Neural progenitor cell (in vitro differentiated cells): ENCODE data around the gene ROR2. TPM values are rescaled to one million over a fixed set of nuclear protein-coding genes. Genes with fewer than 3 reads are reported as not detected.

ENCODE experiments used
- DNase-seq: peaks from one replicate; pipeline ENCODE4 v3.0.0-alpha.2; 2016; ENCODE audit warnings: low spot score
- H2AFZ ChIP-seq: fragments of 200-600 bp; sonication (generic); replicated peaks from 2 replicates; pipeline ENCODE4 v1.6.1; 2016; ENCODE audit warnings: antibody characterized with exemption
- H3F3A ChIP-seq: fragments of 200-600 bp; sonication (generic); 2 replicates; pipeline ENCODE4 v1.6.1; 2016; ENCODE audit warnings: antibody characterized with exemption, low read depth
- H3K27ac ChIP-seq: fragments of 200-600 bp; sonication (generic); 2 replicates; pipeline ENCODE4 v1.5.1; 2016; ENCODE audit warnings: mild to moderate bottlenecking
- H3K27me3 ChIP-seq: fragments of 200-600 bp; sonication (generic); 2 replicates; pipeline ENCODE4 v1.6.1; 2016; ENCODE audit warnings: mild to moderate bottlenecking, moderate library complexity
- H3K36me3 ChIP-seq: fragments of 200-600 bp; sonication (generic); 2 replicates; pipeline ENCODE4 v1.5.1; 2016
- H3K4me1 ChIP-seq: fragments of 200-600 bp; sonication (generic); 2 replicates; pipeline ENCODE4 v1.6.1; 2016; ENCODE audit warnings: mixed run types
- H3K4me2 ChIP-seq: fragments of 200-600 bp; sonication (generic); 2 replicates; pipeline ENCODE4 v1.6.1; 2016
- H3K4me3 ChIP-seq: fragments of 200-600 bp; sonication (generic); 2 replicates; pipeline ENCODE4 v1.5.1; 2016
- H3K79me2 ChIP-seq: fragments of 200-600 bp; sonication (generic); 2 replicates; pipeline ENCODE4 v1.6.1; 2016; ENCODE audit warnings: low read depth
- H3K9ac ChIP-seq: fragments of 200-600 bp; sonication (generic); 2 replicates; pipeline ENCODE4 v1.6.1; 2016
- H3K9me3 ChIP-seq: fragments of 200-600 bp; sonication (generic); 2 replicates; pipeline ENCODE4 v1.5.1; 2016; ENCODE audit warnings: low read depth
- H4K20me1 ChIP-seq: fragments of 200-600 bp; sonication (generic); 2 replicates; pipeline ENCODE4 v1.6.1; 2016; ENCODE audit warnings: low read depth
- H3K27ac Mint-ChIP-seq: 3 replicates; pipeline ENCODE4 v1.8.0; 2021; ENCODE audit warnings: mixed read lengths
- H3K27me3 Mint-ChIP-seq: 2 replicates; pipeline ENCODE4 v1.8.0; 2022; ENCODE audit warnings: low read depth, mild to moderate bottlenecking, inconsistent platforms, moderate library complexity, mixed read lengths; ENCODE audit not compliant: insufficient read depth
- H3K36me3 Mint-ChIP-seq: 3 replicates; pipeline ENCODE4 v1.8.0; 2021; ENCODE audit warnings: mixed read lengths
- H3K4me1 Mint-ChIP-seq: 3 replicates; pipeline ENCODE4 v1.8.0; 2021; ENCODE audit warnings: mixed read lengths
- H3K4me3 Mint-ChIP-seq: 3 replicates; pipeline ENCODE4 v1.8.0; 2021; ENCODE audit warnings: mild to moderate bottlenecking, moderate library complexity, mixed read lengths
- H3K9me3 Mint-ChIP-seq: 3 replicates; pipeline ENCODE4 v1.8.0; 2020; ENCODE audit warnings: mixed read lengths
- EZH2 ChIP-seq: fragments of 200-600 bp; sonication (generic); IDR thresholded peaks from 2 replicates; pipeline ENCODE4 v1.6.1; 2017; ENCODE audit warnings: antibody characterized with exemption, mild to moderate bottlenecking, moderate library complexity
- EZH2phosphoT487 ChIP-seq: fragments of 200-600 bp; sonication (generic); IDR thresholded peaks from 2 replicates; pipeline ENCODE4 v1.6.1; 2017; ENCODE audit warnings: antibody characterized with exemption
- total RNA-seq: library from RNA; depleted of rRNA; stranded (reverse); fragments of >200 nt; gene quantifications from 2 replicates; pipeline ENCODE4 v1.2.3, GENCODE V29; 2015; ENCODE audit warnings: low replicate concordance
- TF ChIP-seq, protein P1 (sequence below): fragments of 200-600 bp; sonication (generic); IDR thresholded peaks from 2 replicates; pipeline ENCODE4 v1.5.1; 2017; ENCODE audit warnings: antibody characterized with exemption, mild to moderate bottlenecking

The ROR2 gene
- total RNA-seq, 1 donor from 2014 or later, result 20.1 TPM

DNA sequence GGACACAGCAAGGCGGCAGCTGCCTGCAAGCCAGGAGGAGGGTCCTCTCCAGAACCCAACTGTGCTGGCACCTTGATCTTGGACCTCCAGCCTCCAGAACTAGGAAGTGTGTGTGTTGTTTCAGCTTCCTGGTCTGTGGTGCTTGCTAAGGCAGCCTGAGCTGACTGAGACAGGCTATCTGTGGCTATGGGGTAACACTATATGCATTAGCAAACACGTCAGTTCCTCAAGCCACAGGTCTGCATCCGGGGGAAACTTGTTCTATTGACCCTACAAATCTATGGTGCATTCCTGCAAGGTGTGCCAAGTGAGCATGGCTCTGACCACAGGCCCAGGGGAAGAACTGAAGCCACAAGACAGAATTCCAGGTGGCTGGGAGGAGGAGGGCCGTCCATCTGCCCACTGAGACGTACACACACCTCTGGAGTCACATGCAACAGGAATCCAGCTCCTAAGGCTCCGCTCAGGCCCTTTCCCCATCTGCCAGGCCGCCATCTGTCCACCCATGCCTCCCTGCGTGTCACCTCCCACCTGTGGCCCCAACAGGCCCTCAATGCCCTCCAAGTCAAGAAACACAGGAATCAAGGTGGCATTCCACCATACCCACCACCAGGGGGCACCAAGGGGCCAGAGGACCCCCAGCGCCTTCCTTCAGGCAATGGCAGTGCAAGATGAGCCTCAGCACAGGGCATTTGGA, 174.9 kb downstream of the ROR2 start:
- Histone ChIP-seq H3K4me3 (no peak overlapping the region), H3K4me1 (peaks cover 6% of the 10 kb centered on the region), H3K9me3 (no peaks in the 10 kb centered on the region), H4K20me1 (peaks cover 17% of the 10 kb centered on the region), H3K36me3 (no peaks in the 10 kb centered on the region), H3K27ac (no peak overlapping the region), H2AFZ (no peak overlapping the region), H3K27me3 (no peaks in the 10 kb centered on the region), H3K4me2 (no peak overlapping the region), H3K9ac (no peak overlapping the region), H3F3A (no peaks in the 10 kb centered on the region), H3K79me2 (peaks cover 3% of the 10 kb centered on the region)
- Mint-ChIP-seq H3K27me3 (no peaks in the 10 kb centered on the region), H3K36me3 (peaks cover 10% of the 10 kb centered on the region), H3K4me3 (peak overlapping the region; percentile 52), H3K9me3 (no peaks in the 10 kb centered on the region), H3K4me1 (peaks cover 33% of the 10 kb centered on the region), H3K27ac (no peak overlapping the region)
- peak; percentile 84 for DNase-seq
- TF ChIP-seq EZH2phosphoT487 (no peak), EZH2 (no peak)
- TF ChIP-seq, protein P1, sequence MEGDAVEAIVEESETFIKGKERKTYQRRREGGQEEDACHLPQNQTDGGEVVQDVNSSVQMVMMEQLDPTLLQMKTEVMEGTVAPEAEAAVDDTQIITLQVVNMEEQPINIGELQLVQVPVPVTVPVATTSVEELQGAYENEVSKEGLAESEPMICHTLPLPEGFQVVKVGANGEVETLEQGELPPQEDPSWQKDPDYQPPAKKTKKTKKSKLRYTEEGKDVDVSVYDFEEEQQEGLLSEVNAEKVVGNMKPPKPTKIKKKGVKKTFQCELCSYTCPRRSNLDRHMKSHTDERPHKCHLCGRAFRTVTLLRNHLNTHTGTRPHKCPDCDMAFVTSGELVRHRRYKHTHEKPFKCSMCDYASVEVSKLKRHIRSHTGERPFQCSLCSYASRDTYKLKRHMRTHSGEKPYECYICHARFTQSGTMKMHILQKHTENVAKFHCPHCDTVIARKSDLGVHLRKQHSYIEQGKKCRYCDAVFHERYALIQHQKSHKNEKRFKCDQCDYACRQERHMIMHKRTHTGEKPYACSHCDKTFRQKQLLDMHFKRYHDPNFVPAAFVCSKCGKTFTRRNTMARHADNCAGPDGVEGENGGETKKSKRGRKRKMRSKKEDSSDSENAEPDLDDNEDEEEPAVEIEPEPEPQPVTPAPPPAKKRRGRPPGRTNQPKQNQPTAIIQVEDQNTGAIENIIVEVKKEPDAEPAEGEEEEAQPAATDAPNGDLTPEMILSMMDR, result peak; percentile 95

DNA sequence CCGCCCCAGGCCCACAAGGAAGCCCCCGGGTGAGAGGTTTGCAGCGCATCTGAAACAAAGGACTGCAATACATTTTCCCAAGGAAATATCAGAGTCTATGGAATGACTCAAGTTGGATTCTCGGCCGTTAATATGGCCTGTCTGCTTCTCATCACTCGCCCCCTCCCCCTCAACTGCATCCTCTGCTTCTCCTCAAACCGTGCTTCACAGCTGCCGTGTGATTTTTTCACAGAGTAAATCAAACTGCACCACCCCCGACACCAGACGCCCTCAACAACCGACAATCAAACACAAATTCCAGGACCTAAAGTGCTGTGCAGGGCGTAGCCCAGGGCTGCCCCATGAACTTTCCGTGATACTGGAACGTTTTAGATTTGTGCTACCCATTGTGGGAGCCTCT, 176.9 kb downstream of the ROR2 start:
- no peaks in the 10 kb centered on the region for H3K27me3 ChIP-seq
- no peak for TF ChIP-seq EZH2phosphoT487
- TF ChIP-seq EZH2, result no peak
- TF ChIP-seq, protein P1, result no peak
- Mint-ChIP-seq H3K4me1 (peaks cover 36% of the 10 kb centered on the region), H3K9me3 (peaks cover 2% of the 10 kb centered on the region), H3K36me3 (peaks cover 13% of the 10 kb centered on the region), H3K4me3 (no peak overlapping the region), H3K27me3 (no peaks in the 10 kb centered on the region), H3K27ac (peak overlapping the region; percentile 55)
- H3K36me3 ChIP-seq, result no peaks in the 10 kb centered on the region
- H3K79me2 ChIP-seq, result peaks cover 3% of the 10 kb centered on the region
- H4K20me1 ChIP-seq, result peaks cover 17% of the 10 kb centered on the region
- no peaks in the 10 kb centered on the region for H3K9me3 ChIP-seq
- no peak overlapping the region for H2AFZ ChIP-seq
- no peak for DNase-seq
- H3K4me1 ChIP-seq, result peaks cover 6% of the 10 kb centered on the region
- no peak overlapping the region for H3K4me2 ChIP-seq
- no peak overlapping the region for H3K9ac ChIP-seq
- H3F3A ChIP-seq, result no peaks in the 10 kb centered on the region
- no peak overlapping the region for H3K27ac ChIP-seq
- no peak overlapping the region for H3K4me3 ChIP-seq

DNA sequence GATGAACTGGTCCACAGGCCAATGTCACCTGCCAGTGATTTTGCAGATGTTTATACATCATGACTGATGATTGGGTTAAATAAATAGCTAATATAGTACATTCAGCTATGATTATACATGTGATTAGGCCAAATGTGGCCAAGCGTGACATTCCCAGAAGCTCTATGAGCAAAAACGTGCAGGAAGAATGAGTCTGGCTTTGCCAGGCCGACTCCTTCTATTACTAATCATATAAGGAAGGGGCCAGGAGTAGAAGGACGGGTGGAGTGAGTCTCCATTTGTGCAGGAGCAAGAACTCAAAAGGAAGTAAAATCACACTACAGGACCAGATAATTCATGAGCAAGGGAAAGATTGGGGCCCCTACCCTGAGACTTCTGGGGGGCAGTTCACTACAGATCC, 178.2 kb downstream of the ROR2 start:
- peaks cover 2% of the 10 kb centered on the region for H3K9me3 Mint-ChIP-seq
- H3K36me3 ChIP-seq, result no peaks in the 10 kb centered on the region
- H3K4me2 ChIP-seq, result no peak overlapping the region
- H3K4me3 Mint-ChIP-seq, result no peak overlapping the region
- no peak overlapping the region for H3K4me3 ChIP-seq
- peaks cover 6% of the 10 kb centered on the region for H3K4me1 ChIP-seq
- no peak overlapping the region for H3K9ac ChIP-seq
- no peaks in the 10 kb centered on the region for H3K27me3 ChIP-seq
- H3K79me2 ChIP-seq, result peaks cover 2% of the 10 kb centered on the region
- H3K4me1 Mint-ChIP-seq, result peaks cover 35% of the 10 kb centered on the region
- H3K27me3 Mint-ChIP-seq, result no peaks in the 10 kb centered on the region
- no peak overlapping the region for H2AFZ ChIP-seq
- peaks cover 17% of the 10 kb centered on the region for H4K20me1 ChIP-seq
- no peak overlapping the region for H3K27ac Mint-ChIP-seq
- TF ChIP-seq EZH2, result no peak
- TF ChIP-seq, protein P1, result no peak
- no peak for TF ChIP-seq EZH2phosphoT487
- H3K27ac ChIP-seq, result no peak overlapping the region
- H3K9me3 ChIP-seq, result no peaks in the 10 kb centered on the region
- DNase-seq, result no peak
- H3K36me3 Mint-ChIP-seq, result peaks cover 24% of the 10 kb centered on the region
- H3F3A ChIP-seq, result no peaks in the 10 kb centered on the region
